Spleen (tissue), 11 donors: ENCODE measurements around the gene KANSL3. TPM values are rescaled to one million over a fixed set of nuclear protein-coding genes. Genes with fewer than 3 reads are reported as not detected.

Experiments used
- DNase-seq: peaks from one replicate; pipeline ENCODE4 v3.0.0-alpha.2; 2020
- H3K27ac ChIP-seq, 8 donors: fragments of 200-600 bp; sonication (generic) in 7 of 8; 1 replicate in 4 of 8; 2 replicates in 4 of 8; pipeline versions ENCODE4 v1.5.0 to v1.8.0; 2016 to 2021; ENCODE audit warnings: inconsistent platforms in 4 of 8, mild to moderate bottlenecking in 4 of 8, moderate library complexity in 1 of 8
- H3K27me3 ChIP-seq, 7 donors: fragments of 200-600 bp; sonication (generic) in 6 of 7; replicated peaks in 1 of 7; 1 replicate in 4 of 7; 2 replicates in 3 of 7; pipeline versions ENCODE4 v1.5.0 to v1.8.0; 2016 to 2021; ENCODE audit warnings: inconsistent platforms in 3 of 7, mild to moderate bottlenecking in 1 of 7
- H3K36me3 ChIP-seq, 6 donors: fragments of 200-600 bp; sonication (generic) in 5 of 6; 1 replicate in 4 of 6; 2 replicates in 2 of 6; pipeline versions ENCODE4 v1.5.0 to v1.8.0; 2016 to 2021; ENCODE audit warnings: inconsistent platforms in 2 of 6
- H3K4me1 ChIP-seq, 6 donors: fragments of 200-600 bp; sonication (generic) in 5 of 6; 1 replicate in 3 of 6; 2 replicates in 3 of 6; pipeline versions ENCODE4 v1.5.0 to v1.8.0; 2016 to 2021; ENCODE audit warnings: inconsistent platforms in 3 of 6
- H3K4me3 ChIP-seq, 8 donors: fragments of 200-600 bp; sonication (generic) in 7 of 8; 1 replicate in 4 of 8; 2 replicates in 4 of 8; pipeline versions ENCODE4 v1.5.0 to v1.8.0; 2016 to 2021; ENCODE audit warnings: inconsistent platforms in 4 of 8, mild to moderate bottlenecking in 4 of 8, moderate library complexity in 2 of 8
- H3K9me3 ChIP-seq, 8 donors: fragments of 200-600 bp; sonication (generic) in 7 of 8; 1 replicate in 4 of 8; 2 replicates in 4 of 8; pipeline versions ENCODE4 v1.5.0 to v1.8.0; 2016 to 2021; ENCODE audit warnings: inconsistent platforms in 4 of 8
- CTCF ChIP-seq, 11 experiments: fragments of 200-600 bp in 7 of 11; fragments of 450-650 bp in 4 of 11; sonication (generic) in 4 of 11; IDR thresholded peaks in 8 of 11; conservative IDR thresholded peaks in 3 of 11; 1 replicate in 7 of 11; 2 replicates in 4 of 11; pipeline versions ENCODE4 v1.4.0 to v1.8.0; 2016 to 2021; ENCODE audit warnings: antibody characterized with exemption in 11 of 11, inconsistent platforms in 4 of 11, mild to moderate bottlenecking in 1 of 11
- POLR2A ChIP-seq, 3 donors: fragments of 450-650 bp; IDR thresholded peaks; one replicate each; pipeline ENCODE4 v1.5.1; 2017; ENCODE audit warnings: antibody characterized with exemption in 3 of 3, mild to moderate bottlenecking in 1 of 3
- POLR2AphosphoS5 ChIP-seq, 3 donors: sonication (generic); formaldehyde crosslinking; IDR thresholded peaks; one replicate each; pipeline ENCODE4 v1.5.1; 2017; ENCODE audit warnings: antibody characterized with exemption in 3 of 3
- WGBS, 5 donors: extraction: QIAGEN DNeasy Blood & Tissue Kit in 3 of 5; methylation state at CpG; one replicate each; pipeline versions ENCODE4 v1.1.5 to v1.1.7; 2013 to 2018; 5-methylcytosine and 5-hydroxymethylcytosine counted together
- intact Hi-C: fragments of 100-400 bp; cut with DNase I; formaldehyde crosslinking; loops from one replicate; pipeline ENCODE4 v1.15.0; 2023; ENCODE audit warnings: low total_unique reads
- polyA plus RNA-seq, 3 donors: library from polyadenylated mRNA; stranded (reverse); fragments of 200-250 nt; gene quantifications; one replicate each; pipeline ENCODE4 v1.2.1, GENCODE V29; 2013
- total RNA-seq, 7 donors: library from RNA; depleted of rRNA in 3 of 7; stranded (reverse); fragments of >200 nt in 3 of 7; fragmentation: NEBNext Ultra II Directional in 4 of 7; extraction: Animal tissue kit (Norgen Biotek cat#: 25700) in 4 of 7; gene quantifications; one replicate each; pipeline versions ENCODE4 v1.1.0 to v1.2.1, GENCODE V29; 2016 to 2021
- donor health status: healthy with polysubstance abuse.
- donor health status: DM: no; HTN: no; CAD: no; lungs with moderate emphysema.
- donor health status: DM: no; HTN: no; CAD: no.
- donor health status: Bipolar disorder and iron deficiency.
- donor health status: healthy.
- donor health status: DM: no; HTN: no; CAD: no.
- donor health status: DM: yes; HTN: yes; CAD: no.

The KANSL3 gene
- total and polyA plus RNA-seq, 10 donors, result 10.3 to 59.6 (median 48.6) TPM

- peaks cover 0 to 3% (median 0%) of the 10 kb centered on the region in 7 donors for H3K27me3 ChIP-seq
- peak overlapping the region in 1 of 8 donors; percentile 23 for H3K27ac ChIP-seq
- TF ChIP-seq POLR2A (IDR thresholded peaks at IDR 0.05) (no peak), POLR2AphosphoS5 (IDR thresholded peaks at IDR 0.05) (no peak), CTCF (IDR thresholded peaks at IDR 0.05 in 8 of 11, conservative IDR thresholded peaks at IDR 0.05 in 3 of 11) (no peak)
- no peak for DNase-seq
- H3K4me3 ChIP-seq, result no peak overlapping the region
- no peaks in the 10 kb centered on the region for H3K36me3 ChIP-seq
- 54 to 77% (median 67%) methylated on average over 15 to 16 of the region's 16 CpGs for WGBS, 5 donors
- intact Hi-C loops, result no loop called here
- peaks cover 0 to 33% (median 16%) of the 10 kb centered on the region in 6 donors for H3K4me1 ChIP-seq
- H3K9me3 ChIP-seq, result no peaks in the 10 kb centered on the region
Observed at GRCh38 chr2:96684883-96685576, 46.9 kb upstream of the KANSL3 start.

GRCh38 chr2:96683972-96684820 lies 46.1 kb upstream of the KANSL3 start:
- DNase-seq, result no peak
- peaks cover 0 to 33% (median 16%) of the 10 kb centered on the region in 6 donors for H3K4me1 ChIP-seq
- no peaks in the 10 kb centered on the region for H3K9me3 ChIP-seq
- intact Hi-C loops, result no loop called here
- H3K27me3 ChIP-seq, result peaks cover 0 to 3% (median 0%) of the 10 kb centered on the region in 7 donors
- H3K36me3 ChIP-seq, result no peaks in the 10 kb centered on the region
- no peak overlapping the region for H3K4me3 ChIP-seq
- TF ChIP-seq CTCF (IDR thresholded peaks at IDR 0.05 in 8 of 11, conservative IDR thresholded peaks at IDR 0.05 in 3 of 11) (no peak), POLR2A (IDR thresholded peaks at IDR 0.05) (no peak), POLR2AphosphoS5 (IDR thresholded peaks at IDR 0.05) (no peak)
- 92 to 95% (median 94%) methylated on average over 12 to 13 of the region's 13 CpGs for WGBS, 5 donors
- no peak overlapping the region for H3K27ac ChIP-seq

GRCh38 chr2:96683307-96683706 lies 45.2 kb upstream of the KANSL3 start:
- DNase-seq, result no peak
- 82 to 86% (median 83%) methylated on average over 5 of the region's 5 CpGs for WGBS, 5 donors
- intact Hi-C loops, result no loop called here

More at GRCh38 chr2:96683307-96683706, 45.2 kb upstream of the KANSL3 start:
- Histone ChIP-seq H3K36me3 (no peaks in the 10 kb centered on the region), H3K27me3 (peaks cover 0 to 3% (median 0%) of the 10 kb centered on the region in 7 donors), H3K27ac (no peak overlapping the region), H3K9me3 (no peaks in the 10 kb centered on the region), H3K4me1 (peaks cover 0 to 24% (median 13%) of the 10 kb centered on the region in 6 donors), H3K4me3 (no peak overlapping the region)
- TF ChIP-seq CTCF (IDR thresholded peaks at IDR 0.05 in 8 of 11, conservative IDR thresholded peaks at IDR 0.05 in 3 of 11) (no peak), POLR2AphosphoS5 (IDR thresholded peaks at IDR 0.05) (no peak), POLR2A (IDR thresholded peaks at IDR 0.05) (no peak)
